ENCODE results near the gene TUT7.

TUT7 gene

GRCh38 chr9:86303316-86303975 is 50.8 kb downstream of the TUT7 start:
- H4K20me1 ChIP-seq (ENCODE audit: insufficient read depth, low read length) = no peaks in the 10 kb centered on the region
- H3K9me3 ChIP-seq (ENCODE audit: insufficient read depth, low read length, severe bottlenecking) = no peaks in the 10 kb centered on the region
- no peak overlapping the region for H3K9ac ChIP-seq (ENCODE audit: low read depth, low read length)
- no peak overlapping the region for H2AFZ ChIP-seq (ENCODE audit: low read depth, low read length)
- no peaks in the 10 kb centered on the region for H3K79me2 ChIP-seq (ENCODE audit: insufficient read depth, low read length)
- H3K36me3 ChIP-seq (ENCODE audit: insufficient read depth, low read length) = peaks cover 82% of the 10 kb centered on the region
- DNase-seq = no peak
- no peaks in the 10 kb centered on the region for H3K4me1 ChIP-seq (ENCODE audit: insufficient read depth, low read length)
- no peaks in the 10 kb centered on the region for H3K27me3 ChIP-seq (ENCODE audit: insufficient read depth, low read length, poor library complexity)
- ATAC-seq (ENCODE audit: insufficient read depth, low read depth) = peak; percentile 31; the same call in 1 of the 3 replicates
- H3K27ac ChIP-seq (ENCODE audit: low read length) = no peak overlapping the region
- TF ChIP-seq CTCF (IDR thresholded peaks at IDR 0.05; ENCODE audit: borderline replicate concordance, extremely low read depth, low read length, poor library complexity, severe bottlenecking) = no peak
- TF ChIP-seq EZH2 (IDR thresholded peaks at IDR 0.05; ENCODE audit: borderline replicate concordance, low read depth, low read length, severe bottlenecking) = no peak
- no peak overlapping the region for H3K4me3 ChIP-seq (ENCODE audit: low read depth in 1 of 2, low read length in 2 of 2)
- no peak overlapping the region for H3K4me2 ChIP-seq (ENCODE audit: insufficient read depth, low read length)

- Histone ChIP-seq H3K4me1 (ENCODE audit: insufficient read depth, low read length) (no peaks in the 10 kb centered on the region), H2AFZ (ENCODE audit: low read depth, low read length) (no peak overlapping the region), H3K36me3 (ENCODE audit: insufficient read depth, low read length) (peaks cover 79% of the 10 kb centered on the region), H3K27ac (ENCODE audit: low read length) (no peak overlapping the region), H3K27me3 (ENCODE audit: insufficient read depth, low read length, poor library complexity) (no peaks in the 10 kb centered on the region), H3K4me2 (ENCODE audit: insufficient read depth, low read length) (no peak overlapping the region), H3K79me2 (ENCODE audit: insufficient read depth, low read length) (no peaks in the 10 kb centered on the region), H3K9me3 (ENCODE audit: insufficient read depth, low read length, severe bottlenecking) (no peaks in the 10 kb centered on the region), H3K4me3 (ENCODE audit: low read depth in 1 of 2, low read length in 2 of 2) (no peak overlapping the region), H4K20me1 (ENCODE audit: insufficient read depth, low read length) (no peaks in the 10 kb centered on the region), H3K9ac (ENCODE audit: low read depth, low read length) (no peak overlapping the region)
- DNase-seq (no peak), ATAC-seq (ENCODE audit: insufficient read depth, low read depth) (no peak)
- TF ChIP-seq EZH2 (IDR thresholded peaks at IDR 0.05; ENCODE audit: borderline replicate concordance, low read depth, low read length, severe bottlenecking) (no peak), CTCF (IDR thresholded peaks at IDR 0.05; ENCODE audit: borderline replicate concordance, extremely low read depth, low read length, poor library complexity, severe bottlenecking) (no peak)
Observed at GRCh38 chr9:86301686-86302085, 52.5 kb downstream of the TUT7 start.

- H3K9me3 ChIP-seq (ENCODE audit: insufficient read depth, low read length, severe bottlenecking) = no peaks in the 10 kb centered on the region
- H3K4me1 ChIP-seq (ENCODE audit: insufficient read depth, low read length) = no peaks in the 10 kb centered on the region
- no peaks in the 10 kb centered on the region for H3K79me2 ChIP-seq (ENCODE audit: insufficient read depth, low read length)
- H3K27me3 ChIP-seq (ENCODE audit: insufficient read depth, low read length, poor library complexity) = no peaks in the 10 kb centered on the region
- no peak overlapping the region for H2AFZ ChIP-seq (ENCODE audit: low read depth, low read length)
- H3K9ac ChIP-seq (ENCODE audit: low read depth, low read length) = no peak overlapping the region
- H3K4me2 ChIP-seq (ENCODE audit: insufficient read depth, low read length) = no peak overlapping the region
- TF ChIP-seq EZH2 (IDR thresholded peaks at IDR 0.05; ENCODE audit: borderline replicate concordance, low read depth, low read length, severe bottlenecking) = no peak
- no peak for TF ChIP-seq CTCF (IDR thresholded peaks at IDR 0.05; ENCODE audit: borderline replicate concordance, extremely low read depth, low read length, poor library complexity, severe bottlenecking)
- no peak for DNase-seq
- H3K27ac ChIP-seq (ENCODE audit: low read length) = no peak overlapping the region
- peaks cover 76% of the 10 kb centered on the region for H3K36me3 ChIP-seq (ENCODE audit: insufficient read depth, low read length)
- no peak overlapping the region for H3K4me3 ChIP-seq (ENCODE audit: low read depth in 1 of 2, low read length in 2 of 2)
- H4K20me1 ChIP-seq (ENCODE audit: insufficient read depth, low read length) = no peaks in the 10 kb centered on the region
- ATAC-seq (ENCODE audit: insufficient read depth, low read depth) = no peak
Observed at GRCh38 chr9:86300701-86301100, 53.5 kb downstream of the TUT7 start.

Data from DND-41 (cell line).